Stomach (tissue), 9 donors: Measurements from ENCODE around the gene RPTN. TPM values are rescaled to one million over a fixed set of nuclear protein-coding genes. Genes with fewer than 3 reads are reported as not detected.

ENCODE experiments used
- DNase-seq, 2 donors: peaks; one replicate each; pipeline versions ENCODE4 v3.0.0 to v3.0.0-alpha.2; 2013 to 2019
- H3K27ac ChIP-seq, 5 donors: fragments of 200-600 bp in 4 of 5; sonication (generic) in 4 of 5; one replicate each; pipeline ENCODE4 v1.5.1; 2013 to 2019; ENCODE audit warnings: mild to moderate bottlenecking in 1 of 5, moderate library complexity in 1 of 5
- H3K27me3 ChIP-seq, 3 donors: fragments of 200-600 bp; sonication (generic); one replicate each; pipeline ENCODE4 v1.5.1; 2017 to 2019; ENCODE audit warnings: mixed run types in 1 of 3
- H3K36me3 ChIP-seq, 4 donors: fragments of 200-600 bp; sonication (generic); 1 replicate in 3 of 4; 2 replicates in 1 of 4; pipeline ENCODE4 v1.5.1; 2016 to 2019
- H3K4me1 ChIP-seq, 4 donors: fragments of 200-600 bp; sonication (generic); one replicate each; pipeline ENCODE4 v1.5.1; 2016 to 2019
- H3K4me3 ChIP-seq, 4 donors: fragments of 200-600 bp; sonication (generic) in 3 of 4; one replicate each; pipeline ENCODE4 v1.5.1; 2016 to 2019; ENCODE audit warnings: mild to moderate bottlenecking in 1 of 4
- H3K9me3 ChIP-seq, 4 donors: fragments of 200-600 bp; sonication (generic); one replicate each; pipeline ENCODE4 v1.5.1; 2016 to 2019
- EP300 ChIP-seq: sonication (generic); formaldehyde crosslinking; IDR thresholded peaks from one replicate; pipeline ENCODE4 v1.6.1; 2017; ENCODE audit warnings: antibody characterized with exemption
- POLR2A ChIP-seq, 4 donors: fragments of 450-650 bp; IDR thresholded peaks; one replicate each; pipeline ENCODE4 v1.6.1; 2016; ENCODE audit warnings: antibody characterized with exemption in 4 of 4, control low read depth in 2 of 4, mild to moderate bottlenecking in 1 of 4, moderate library complexity in 1 of 4
- POLR2AphosphoS5 ChIP-seq, 3 donors: sonication (generic); formaldehyde crosslinking; IDR thresholded peaks; one replicate each; pipeline ENCODE4 v1.6.1; 2016; ENCODE audit warnings: antibody characterized with exemption in 3 of 3
- WGBS, 5 donors: extraction: QIAGEN DNeasy Blood & Tissue Kit in 3 of 5; methylation state at CpG; one replicate each; pipeline versions ENCODE4 v1.1.5 to v1.1.7; 2013 to 2018; 5-methylcytosine and 5-hydroxymethylcytosine counted together
- intact Hi-C: fragments of 100-400 bp; cut with DNase I; formaldehyde crosslinking; loops from one replicate; pipeline ENCODE4 v1.15.1; 2023; ENCODE audit warnings: low total_unique reads
- polyA plus RNA-seq, 3 donors: library from polyadenylated mRNA; stranded (reverse); fragments of 200-250 nt; gene quantifications; one replicate each; pipeline ENCODE4 v1.2.3, GENCODE V29; 2013
- total RNA-seq, 5 donors: library from RNA; depleted of rRNA; stranded (reverse); fragments of >200 nt; gene quantifications; one replicate each; pipeline versions ENCODE4 v1.1.0 to v1.2.3, GENCODE V29; 2014 to 2016
- TF ChIP-seq, protein P1 (sequence below), 7 experiments: fragments of 450-650 bp in 4 of 7; fragments of 200-600 bp in 3 of 7; sonication (generic) in 3 of 7; IDR thresholded peaks; one replicate each; pipeline ENCODE4 v1.5.1; 2016 to 2019; ENCODE audit warnings: antibody characterized with exemption in 7 of 7, control low read depth in 2 of 7, mild to moderate bottlenecking in 1 of 7
- donor health status: healthy with polysubstance abuse.
- donor health status: Bipolar disorder and iron deficiency.
- donor health status: healthy.

Gene RPTN
- total and polyA plus RNA-seq, 8 donors = 0.31 TPM; not detected in 7

DNA sequence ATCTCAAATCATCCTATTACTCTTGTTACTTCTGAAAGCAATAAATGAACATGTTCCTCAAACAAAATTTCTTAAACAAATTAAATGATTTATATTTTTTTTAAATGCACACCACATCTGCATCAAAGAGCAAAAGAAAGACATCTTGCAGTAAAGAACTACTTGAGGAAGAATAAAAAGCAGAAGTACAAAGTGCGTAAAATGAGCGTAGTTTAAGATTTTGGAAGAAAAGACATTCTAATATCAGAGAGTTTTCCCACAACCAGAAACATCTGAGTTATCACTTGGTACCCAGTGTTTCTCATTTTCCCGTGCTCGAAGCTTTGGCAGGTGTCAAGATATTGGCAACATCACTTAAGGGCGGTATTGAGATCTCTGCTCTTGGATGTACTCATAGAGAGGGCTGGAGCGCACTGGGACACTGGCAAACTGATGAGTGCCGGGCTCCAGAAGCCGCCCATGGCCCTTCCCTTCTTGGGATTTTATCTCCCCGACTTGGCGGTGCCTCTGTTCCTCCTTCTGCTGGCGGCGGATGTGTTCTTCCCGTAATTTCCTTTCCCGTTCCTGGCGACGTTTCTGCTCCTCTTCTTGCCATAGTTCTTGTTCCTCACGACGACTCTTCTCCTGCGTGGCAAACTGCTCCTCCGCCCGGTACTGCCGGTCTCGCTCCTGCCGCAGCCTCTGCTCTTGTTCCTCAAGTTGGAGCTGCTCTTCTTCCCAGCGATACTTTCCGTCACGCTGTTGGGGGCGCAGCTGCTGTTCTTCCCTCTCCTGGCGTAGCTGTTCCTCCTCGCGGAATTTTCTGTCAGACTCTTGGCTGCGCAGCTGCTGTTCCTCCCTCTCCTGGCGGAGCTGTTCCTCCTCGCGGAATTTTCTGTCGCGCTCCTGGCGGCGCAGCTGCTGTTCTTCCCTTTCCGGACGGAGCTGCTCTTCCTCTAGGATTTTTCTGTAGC lies 51.7 kb downstream of the RPTN start:
- TF ChIP-seq EP300 = no peak
- TF ChIP-seq, protein P1, sequence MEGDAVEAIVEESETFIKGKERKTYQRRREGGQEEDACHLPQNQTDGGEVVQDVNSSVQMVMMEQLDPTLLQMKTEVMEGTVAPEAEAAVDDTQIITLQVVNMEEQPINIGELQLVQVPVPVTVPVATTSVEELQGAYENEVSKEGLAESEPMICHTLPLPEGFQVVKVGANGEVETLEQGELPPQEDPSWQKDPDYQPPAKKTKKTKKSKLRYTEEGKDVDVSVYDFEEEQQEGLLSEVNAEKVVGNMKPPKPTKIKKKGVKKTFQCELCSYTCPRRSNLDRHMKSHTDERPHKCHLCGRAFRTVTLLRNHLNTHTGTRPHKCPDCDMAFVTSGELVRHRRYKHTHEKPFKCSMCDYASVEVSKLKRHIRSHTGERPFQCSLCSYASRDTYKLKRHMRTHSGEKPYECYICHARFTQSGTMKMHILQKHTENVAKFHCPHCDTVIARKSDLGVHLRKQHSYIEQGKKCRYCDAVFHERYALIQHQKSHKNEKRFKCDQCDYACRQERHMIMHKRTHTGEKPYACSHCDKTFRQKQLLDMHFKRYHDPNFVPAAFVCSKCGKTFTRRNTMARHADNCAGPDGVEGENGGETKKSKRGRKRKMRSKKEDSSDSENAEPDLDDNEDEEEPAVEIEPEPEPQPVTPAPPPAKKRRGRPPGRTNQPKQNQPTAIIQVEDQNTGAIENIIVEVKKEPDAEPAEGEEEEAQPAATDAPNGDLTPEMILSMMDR (IDR thresholded peaks at IDR 0.05) = no peak
- no peak for TF ChIP-seq POLR2AphosphoS5 (IDR thresholded peaks at IDR 0.05)
- DNase-seq = peak in 1 of 2 donors; percentile 2
- no peaks in the 10 kb centered on the region for H3K36me3 ChIP-seq
- intact Hi-C loops = no loop called here
- 18 to 25% (median 20%) methylated on average over 41 of the region's 41 CpGs for WGBS, 5 donors
- peak overlapping the region in 3 of 4 donors; percentile 4 to 65 (median 24) for H3K4me3 ChIP-seq
- H3K9me3 ChIP-seq = peaks cover 12 to 21% (median 20%) of the 10 kb centered on the region in 4 donors
- H3K27ac ChIP-seq = no peak overlapping the region
- H3K4me1 ChIP-seq = peaks cover 30 to 50% (median 39%) of the 10 kb centered on the region in 4 donors
- H3K27me3 ChIP-seq = peaks cover 35 to 100% (median 57%) of the 10 kb centered on the region in 3 donors

DNA sequence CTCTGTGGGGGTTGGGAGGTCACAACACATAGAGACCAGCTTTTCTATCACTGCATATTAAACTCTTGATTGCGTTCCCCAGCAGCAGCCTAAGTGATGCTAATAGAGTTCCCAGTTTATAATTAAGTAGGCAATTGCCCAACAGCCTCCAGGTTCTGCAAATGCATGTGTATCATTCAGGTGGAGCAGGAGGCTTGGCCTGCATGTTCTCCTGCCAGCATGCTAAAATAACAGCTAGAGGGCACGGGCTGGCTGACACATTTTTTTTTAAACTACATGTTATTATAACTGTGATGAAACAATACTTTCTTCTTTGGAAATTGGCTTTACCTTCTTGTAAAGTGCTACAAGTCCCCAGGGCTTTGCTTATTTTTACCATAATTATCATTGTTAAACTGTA lies 54.2 kb downstream of the RPTN start:
- intact Hi-C loops = no loop called here
- no peak overlapping the region for H3K4me3 ChIP-seq
- peaks cover 6 to 26% (median 14%) of the 10 kb centered on the region in 4 donors for H3K4me1 ChIP-seq
- H3K9me3 ChIP-seq = peaks cover 12 to 21% (median 20%) of the 10 kb centered on the region in 4 donors
- no peaks in the 10 kb centered on the region for H3K36me3 ChIP-seq
- no peak for TF ChIP-seq POLR2A (IDR thresholded peaks at IDR 0.05)
- no peak for TF ChIP-seq POLR2AphosphoS5 (IDR thresholded peaks at IDR 0.05)
- TF ChIP-seq EP300 = no peak
- TF ChIP-seq, protein P1 (IDR thresholded peaks at IDR 0.05) = no peak
- DNase-seq = no peak
- H3K27me3 ChIP-seq = peaks cover 28 to 99% (median 32%) of the 10 kb centered on the region in 3 donors
- no peak overlapping the region for H3K27ac ChIP-seq
- WGBS, 5 donors = 35 to 49% (median 40%) methylated on average over 2 of the region's 2 CpGs

Other genes starting within 250 kb of the RPTN start
- gene THEM4, start 249.7 kb downstream of the RPTN start, total RNA-seq = 10 to 100 TPM in 3 of 5 donors, 1 to 10 TPM in 1, under 1 TPM in 1; 0.89 to 48.4 (median 11.6) TPM
- 10 to 100 TPM in 2 of 3 donors, 1 to 10 TPM in 1; 9.0 to 11.2 (median 11.0) TPM for gene THEM4, start 249.7 kb downstream of the RPTN start, polyA plus RNA-seq
- gene S100A10, start 165.4 kb downstream of the RPTN start, total RNA-seq = 100 to 1,000 TPM in 2 of 5 donors, 10 to 100 TPM in 2, 1 to 10 TPM in 1; 6.4 to 308 (median 53.9) TPM
- 100 to 1,000 TPM; 220 to 830 (median 399) TPM for gene S100A10, start 165.4 kb downstream of the RPTN start, polyA plus RNA-seq
- gene S100A11, start 122.2 kb downstream of the RPTN start, total RNA-seq = 100 to 1,000 TPM in 1 of 5 donors, 10 to 100 TPM in 3, 1 to 10 TPM in 1; 9.8 to 450 (median 26.1) TPM
- gene S100A11, start 122.2 kb downstream of the RPTN start, polyA plus RNA-seq = 1,000 to 10,000 TPM; 1,189 to 3,881 (median 1,794) TPM
- gene TCHHL1, start 70.2 kb downstream of the RPTN start, total RNA-seq = under 1 TPM in 1 of 5 donors, not detected in 4; 0.18 TPM
- gene TCHHL1, start 70.2 kb downstream of the RPTN start, polyA plus RNA-seq = not detected
- gene TCHH, start 43.8 kb downstream of the RPTN start, total RNA-seq = not detected
- under 1 TPM in 1 of 3 donors, not detected in 2; 0.13 TPM for gene TCHH, start 43.8 kb downstream of the RPTN start, polyA plus RNA-seq
- gene HRNR, start 65.0 kb upstream of the RPTN start, total RNA-seq = under 1 TPM in 1 of 5 donors, not detected in 4; 0.45 TPM
- gene HRNR, start 65.0 kb upstream of the RPTN start, polyA plus RNA-seq = not detected
- 1 to 10 TPM in 1 of 5 donors, under 1 TPM in 1, not detected in 3; under 0.01 to 2.7 TPM for gene FLG, start 166.0 kb upstream of the RPTN start, total RNA-seq
- gene FLG, start 166.0 kb upstream of the RPTN start, polyA plus RNA-seq = under 1 TPM in 1 of 3 donors, not detected in 2; 0.05 TPM
- under 1 TPM in 1 of 5 donors, not detected in 4; 0.37 TPM for gene FLG2, start 200.8 kb upstream of the RPTN start, total RNA-seq
- under 1 TPM in 2 of 3 donors, not detected in 1; 0.03 to 0.15 TPM for gene FLG2, start 200.8 kb upstream of the RPTN start, polyA plus RNA-seq